ENCODE results near the gene TMEM41A.
"Not testable (repeated sequence)": the region's sequence is repeated elsewhere in the genome, so short reads cannot be mapped to it uniquely, and the experiment has no call there.

TMEM41A gene

GRCh38 chr3:185488465-185488864, 10.4 kb downstream of the TMEM41A start:
- DNase-seq (ENCODE audit: low read depth) = no peak

- DNase-seq (ENCODE audit: low read depth) = no peak
These were observed 12.4 kb downstream of the TMEM41A start for GRCh38 chr3:185486394-185486793.

GRCh38 chr3:185484296-185484695, 14.5 kb downstream of the TMEM41A start:
- DNase-seq (ENCODE audit: low read depth) = no peak

GRCh38 chr3:185479373-185479945, 19.4 kb downstream of the TMEM41A start:
- no peak for DNase-seq (ENCODE audit: low read depth)

- no peak for DNase-seq (ENCODE audit: low read depth)
These were observed 21.5 kb downstream of the TMEM41A start for GRCh38 chr3:185477316-185477715.

GRCh38 chr3:185474922-185475321, 23.9 kb downstream of the TMEM41A start:
- DNase-seq (ENCODE audit: low read depth) = not testable (repeated sequence)

- DNase-seq (ENCODE audit: low read depth) = no peak
These were observed 25.5 kb downstream of the TMEM41A start for GRCh38 chr3:185473290-185473815.

- DNase-seq (ENCODE audit: low read depth) = no peak
These were observed 28.5 kb downstream of the TMEM41A start for GRCh38 chr3:185470323-185470722.

- DNase-seq (ENCODE audit: low read depth) = no peak
These were observed 29.3 kb downstream of the TMEM41A start for GRCh38 chr3:185469542-185469941.

- not testable (repeated sequence) for DNase-seq (ENCODE audit: low read depth)
These were observed 32.7 kb downstream of the TMEM41A start for GRCh38 chr3:185466123-185466522.

GRCh38 chr3:185465471-185465870, 33.4 kb downstream of the TMEM41A start:
- no peak for DNase-seq (ENCODE audit: low read depth)

- DNase-seq (ENCODE audit: low read depth) = no peak
These were observed 38.0 kb downstream of the TMEM41A start for GRCh38 chr3:185460719-185461350.

GRCh38 chr3:185460309-185460708, 38.5 kb downstream of the TMEM41A start:
- DNase-seq (ENCODE audit: low read depth) = no peak

- no peak for DNase-seq (ENCODE audit: low read depth)
These were observed 41.5 kb downstream of the TMEM41A start for GRCh38 chr3:185457376-185457775.

GRCh38 chr3:185451432-185451831, 47.4 kb downstream of the TMEM41A start:
- not testable (repeated sequence) for DNase-seq (ENCODE audit: low read depth)

GRCh38 chr3:185448107-185448506, 50.7 kb downstream of the TMEM41A start:
- DNase-seq (ENCODE audit: low read depth) = no peak

- DNase-seq (ENCODE audit: low read depth) = no peak
These were observed 54.5 kb downstream of the TMEM41A start for GRCh38 chr3:185444329-185444728.

- DNase-seq (ENCODE audit: low read depth) = no peak
These were observed 56.8 kb downstream of the TMEM41A start for GRCh38 chr3:185442031-185442430.

GRCh38 chr3:185439745-185440466, 58.9 kb downstream of the TMEM41A start:
- no peak for DNase-seq (ENCODE audit: low read depth)

Measured in T follicular helper cell (primary cell).